Peyer's patch (tissue), 4 donors: ENCODE measurements around the gene CCM2. TPM values are rescaled to one million over a fixed set of nuclear protein-coding genes. Genes with fewer than 3 reads are reported as not detected.

ENCODE experiments used
- DNase-seq, 3 donors: peaks; one replicate each; pipeline ENCODE4 v3.0.0-alpha.2; 2017 to 2019
- H3K27ac ChIP-seq, 4 donors: fragments of 200-600 bp; sonication (generic); one replicate each; pipeline ENCODE4 v1.5.1; 2016 to 2019
- H3K27me3 ChIP-seq, 2 donors: fragments of 200-600 bp; sonication (generic); one replicate each; pipeline ENCODE4 v1.5.1; 2019
- H3K36me3 ChIP-seq, 3 donors: fragments of 200-600 bp; sonication (generic); one replicate each; pipeline ENCODE4 v1.5.1; 2016 to 2019
- H3K4me1 ChIP-seq, 4 donors: fragments of 200-600 bp; sonication (generic); one replicate each; pipeline ENCODE4 v1.5.1; 2016 to 2019
- H3K4me3 ChIP-seq, 4 donors: fragments of 200-600 bp; sonication (generic); 1 replicate in 3 of 4; 2 replicates in 1 of 4; pipeline ENCODE4 v1.5.1; 2016 to 2019; ENCODE audit warnings: mild to moderate bottlenecking in 1 of 4
- H3K9me3 ChIP-seq, 4 donors: fragments of 200-600 bp; sonication (generic); one replicate each; pipeline ENCODE4 v1.5.1; 2016 to 2019; ENCODE audit warnings: mild to moderate bottlenecking in 1 of 4
- POLR2A ChIP-seq, 2 donors: fragments of 450-650 bp; IDR thresholded peaks; one replicate each; pipeline ENCODE4 v1.5.1; 2017; ENCODE audit warnings: antibody characterized with exemption in 2 of 2, mild to moderate bottlenecking in 2 of 2, moderate library complexity in 2 of 2
- total RNA-seq, 4 donors: library from RNA; depleted of rRNA; stranded (reverse); fragments of >200 nt; gene quantifications; one replicate each; pipeline ENCODE4 v1.1.0, GENCODE V29; 2016
- TF ChIP-seq, protein P1 (sequence below), 6 experiments: fragments of 450-650 bp in 4 of 6; fragments of 200-600 bp in 2 of 6; sonication (generic) in 1 of 6; IDR thresholded peaks; one replicate each; pipeline ENCODE4 v1.5.1; 2017 to 2019; ENCODE audit warnings: antibody characterized with exemption in 6 of 6, mild to moderate bottlenecking in 3 of 6, moderate library complexity in 1 of 6

CCM2 gene
- total RNA-seq, 4 donors from 2014 or later: 23.3 to 49.5 (median 32.5) TPM

DNA sequence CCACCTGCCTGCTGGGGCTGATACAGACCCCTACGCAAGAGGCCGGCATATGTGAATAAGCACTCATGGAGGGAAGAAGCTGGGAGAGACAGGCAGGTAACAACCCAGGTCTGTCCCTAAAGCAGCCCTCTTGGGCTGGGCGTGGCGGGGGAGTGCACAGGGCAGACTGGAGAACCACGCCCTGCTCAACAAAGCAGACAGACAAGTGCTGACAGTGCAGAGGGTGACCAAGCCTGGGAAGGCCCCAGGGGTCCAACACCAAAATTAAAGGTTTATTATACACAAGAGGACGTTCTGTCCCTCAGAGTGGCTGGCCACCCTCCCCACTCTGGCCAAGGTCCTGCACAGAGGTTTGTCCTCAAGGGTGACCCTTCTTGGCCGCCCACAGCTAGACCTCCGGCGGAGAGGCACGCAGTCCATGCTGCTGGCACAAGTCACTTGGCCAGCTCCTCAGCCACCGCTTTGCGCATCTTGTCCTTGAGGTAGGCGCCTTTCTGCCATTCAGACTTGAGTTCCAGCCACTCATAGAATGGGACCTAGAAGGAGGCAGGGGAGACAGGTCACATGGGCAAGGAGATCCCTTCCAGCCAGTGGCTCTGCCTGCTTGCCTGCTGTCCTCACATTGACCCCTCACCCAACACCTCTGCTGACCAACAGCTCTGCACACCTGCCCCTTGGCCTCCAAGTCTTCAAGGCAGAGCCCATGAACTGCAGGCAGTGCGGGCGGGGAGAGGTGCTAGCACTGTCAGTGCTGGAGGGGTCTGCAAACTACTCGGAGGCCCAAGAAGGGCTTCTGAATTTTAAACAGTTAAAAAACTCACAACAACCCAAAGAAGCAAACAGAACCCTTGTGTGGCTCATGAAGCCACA, 100.1 kb downstream of the CCM2 start:
- peaks cover 0 to 68% (median 4%) of the 10 kb centered on the region in 3 donors for H3K36me3 ChIP-seq
- no peaks in the 10 kb centered on the region for H3K9me3 ChIP-seq
- H3K27ac ChIP-seq: no peak overlapping the region
- H3K27me3 ChIP-seq: no peaks in the 10 kb centered on the region
- no peak for TF ChIP-seq POLR2A (IDR thresholded peaks at IDR 0.05)
- TF ChIP-seq, protein P1, sequence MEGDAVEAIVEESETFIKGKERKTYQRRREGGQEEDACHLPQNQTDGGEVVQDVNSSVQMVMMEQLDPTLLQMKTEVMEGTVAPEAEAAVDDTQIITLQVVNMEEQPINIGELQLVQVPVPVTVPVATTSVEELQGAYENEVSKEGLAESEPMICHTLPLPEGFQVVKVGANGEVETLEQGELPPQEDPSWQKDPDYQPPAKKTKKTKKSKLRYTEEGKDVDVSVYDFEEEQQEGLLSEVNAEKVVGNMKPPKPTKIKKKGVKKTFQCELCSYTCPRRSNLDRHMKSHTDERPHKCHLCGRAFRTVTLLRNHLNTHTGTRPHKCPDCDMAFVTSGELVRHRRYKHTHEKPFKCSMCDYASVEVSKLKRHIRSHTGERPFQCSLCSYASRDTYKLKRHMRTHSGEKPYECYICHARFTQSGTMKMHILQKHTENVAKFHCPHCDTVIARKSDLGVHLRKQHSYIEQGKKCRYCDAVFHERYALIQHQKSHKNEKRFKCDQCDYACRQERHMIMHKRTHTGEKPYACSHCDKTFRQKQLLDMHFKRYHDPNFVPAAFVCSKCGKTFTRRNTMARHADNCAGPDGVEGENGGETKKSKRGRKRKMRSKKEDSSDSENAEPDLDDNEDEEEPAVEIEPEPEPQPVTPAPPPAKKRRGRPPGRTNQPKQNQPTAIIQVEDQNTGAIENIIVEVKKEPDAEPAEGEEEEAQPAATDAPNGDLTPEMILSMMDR (IDR thresholded peaks at IDR 0.05): no peak
- H3K4me1 ChIP-seq: no peaks in the 10 kb centered on the region
- H3K4me3 ChIP-seq: no peak overlapping the region
- no peak for DNase-seq

DNA sequence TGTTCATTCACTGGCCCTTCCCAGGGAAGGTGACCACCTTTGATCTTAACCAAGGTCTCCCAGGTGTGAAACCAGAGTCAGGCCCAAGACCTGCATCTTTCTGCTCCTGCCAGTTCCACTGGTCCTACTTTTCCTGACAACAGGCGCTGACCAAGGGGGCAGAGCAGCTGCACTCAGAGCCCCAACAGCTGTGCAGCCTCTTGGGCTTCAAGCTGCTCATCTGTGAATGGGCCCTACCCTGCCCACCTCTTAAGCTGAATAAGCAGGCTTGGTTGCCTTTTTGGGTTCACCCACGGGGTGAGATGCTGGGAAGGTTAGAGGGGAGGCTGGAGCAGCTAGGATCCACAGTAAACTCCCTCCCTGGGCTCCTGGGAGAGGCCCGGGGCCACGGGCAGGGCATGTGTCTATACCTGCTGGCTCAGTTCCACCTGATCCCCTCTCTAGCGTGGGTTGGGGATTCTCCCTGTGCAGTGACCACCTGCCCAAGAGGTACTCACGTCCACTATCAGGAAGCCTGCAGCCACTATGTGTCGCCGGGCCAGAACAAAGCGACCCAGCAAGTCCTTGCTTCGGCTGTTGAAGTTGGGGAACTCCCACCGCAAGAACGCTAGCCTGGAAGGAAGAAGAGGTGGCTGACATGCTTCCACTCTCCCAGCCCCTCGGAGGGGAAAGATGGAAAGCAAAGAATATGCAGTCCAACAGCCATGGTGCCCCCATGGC, 100.9 kb downstream of the CCM2 start:
- Histone ChIP-seq H3K4me3 (no peak overlapping the region), H3K9me3 (no peaks in the 10 kb centered on the region), H3K27me3 (no peaks in the 10 kb centered on the region), H3K4me1 (no peaks in the 10 kb centered on the region), H3K27ac (no peak overlapping the region), H3K36me3 (peaks cover 4 to 76% (median 4%) of the 10 kb centered on the region in 3 donors)
- TF ChIP-seq, protein P1 (IDR thresholded peaks at IDR 0.05): no peak
- TF ChIP-seq POLR2A (IDR thresholded peaks at IDR 0.05): no peak
- DNase-seq: no peak

DNA sequence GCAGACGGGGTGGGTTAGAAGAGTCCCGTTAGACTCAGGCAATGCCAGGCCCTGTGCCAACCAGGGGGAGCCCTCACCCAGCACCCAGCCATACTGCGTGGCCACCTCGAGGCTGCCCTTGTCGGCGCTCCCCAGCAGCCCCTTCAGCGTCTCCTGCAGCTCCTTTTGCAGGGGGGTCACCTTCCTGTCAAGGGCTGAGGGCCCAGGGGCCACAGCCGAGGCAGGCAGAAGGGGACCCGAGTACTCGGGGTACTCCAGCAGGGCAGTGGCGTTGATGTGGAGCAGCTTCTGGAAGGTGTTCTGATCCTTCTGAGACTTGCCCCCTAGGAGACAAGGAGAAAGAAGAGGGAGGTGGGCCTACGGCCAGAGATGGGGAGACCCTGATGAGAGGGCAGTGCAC, 101.7 kb downstream of the CCM2 start:
- DNase-seq: no peak
- no peak overlapping the region for H3K27ac ChIP-seq
- no peak overlapping the region for H3K4me3 ChIP-seq
- H3K36me3 ChIP-seq: peaks cover 4 to 85% (median 4%) of the 10 kb centered on the region in 3 donors
- no peaks in the 10 kb centered on the region for H3K4me1 ChIP-seq
- TF ChIP-seq, protein P1 (IDR thresholded peaks at IDR 0.05): no peak
- no peak for TF ChIP-seq POLR2A (IDR thresholded peaks at IDR 0.05)
- H3K27me3 ChIP-seq: no peaks in the 10 kb centered on the region
- no peaks in the 10 kb centered on the region for H3K9me3 ChIP-seq

DNA sequence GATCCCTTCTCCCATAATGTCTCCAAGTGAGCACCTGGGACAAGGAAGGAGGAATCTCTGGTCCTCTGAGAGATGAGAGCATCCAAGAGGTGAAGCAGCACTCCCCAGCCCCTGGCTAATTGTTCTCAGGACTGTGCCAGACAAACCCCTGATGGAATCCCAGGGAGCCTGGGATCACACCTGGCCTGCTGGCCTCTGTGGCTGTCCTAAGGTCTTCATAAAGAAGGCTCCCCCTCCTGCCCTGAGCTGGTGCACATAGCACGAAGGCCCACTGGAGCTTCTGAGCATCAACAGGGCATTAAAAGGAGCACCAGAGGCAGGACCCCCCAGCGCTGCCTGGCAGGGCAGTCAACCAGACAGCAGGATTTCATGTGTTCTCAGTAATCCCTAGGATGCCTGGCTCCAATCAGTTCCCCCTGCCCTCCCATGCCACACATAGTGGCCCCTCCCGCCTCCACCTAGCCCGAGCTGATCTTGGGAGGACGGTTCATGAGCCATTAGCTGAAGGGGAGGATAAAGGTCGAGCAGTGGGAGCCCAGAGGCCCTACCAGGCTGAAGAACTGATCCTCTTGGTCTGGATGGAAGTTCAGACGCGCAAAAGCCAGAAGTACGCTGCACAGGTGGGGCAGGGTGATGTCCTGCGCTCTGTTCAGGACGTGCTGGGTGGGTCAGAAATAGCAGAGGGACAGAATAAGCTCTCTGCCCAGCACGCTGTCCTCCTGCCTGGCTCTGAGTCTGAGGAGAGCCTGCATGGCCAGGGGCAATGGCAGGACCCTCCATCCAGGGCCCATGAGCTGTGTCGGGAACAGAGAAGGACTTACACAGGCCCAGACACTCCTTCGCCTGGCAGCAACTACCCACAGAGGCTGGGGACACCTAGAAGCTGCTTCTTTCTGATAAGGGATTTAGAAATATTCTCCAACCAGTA, 103.0 kb downstream of the CCM2 start:
- DNase-seq: no peak
- Histone ChIP-seq H3K27ac (no peak overlapping the region), H3K27me3 (no peaks in the 10 kb centered on the region), H3K4me3 (no peak overlapping the region), H3K36me3 (peaks cover 4 to 98% (median 4%) of the 10 kb centered on the region in 3 donors), H3K9me3 (no peaks in the 10 kb centered on the region), H3K4me1 (peaks cover 0 to 9% (median 0%) of the 10 kb centered on the region in 4 donors)
- TF ChIP-seq POLR2A (IDR thresholded peaks at IDR 0.05): no peak
- TF ChIP-seq, protein P1 (IDR thresholded peaks at IDR 0.05): no peak
